Measurements from ENCODE around the gene LRMDA. TPM values are rescaled to one million over a fixed set of nuclear protein-coding genes. Genes with fewer than 3 reads are reported as not detected.

LRMDA gene
- total RNA-seq, 1 donor from 2014 or later: 18.7 TPM

DNA sequence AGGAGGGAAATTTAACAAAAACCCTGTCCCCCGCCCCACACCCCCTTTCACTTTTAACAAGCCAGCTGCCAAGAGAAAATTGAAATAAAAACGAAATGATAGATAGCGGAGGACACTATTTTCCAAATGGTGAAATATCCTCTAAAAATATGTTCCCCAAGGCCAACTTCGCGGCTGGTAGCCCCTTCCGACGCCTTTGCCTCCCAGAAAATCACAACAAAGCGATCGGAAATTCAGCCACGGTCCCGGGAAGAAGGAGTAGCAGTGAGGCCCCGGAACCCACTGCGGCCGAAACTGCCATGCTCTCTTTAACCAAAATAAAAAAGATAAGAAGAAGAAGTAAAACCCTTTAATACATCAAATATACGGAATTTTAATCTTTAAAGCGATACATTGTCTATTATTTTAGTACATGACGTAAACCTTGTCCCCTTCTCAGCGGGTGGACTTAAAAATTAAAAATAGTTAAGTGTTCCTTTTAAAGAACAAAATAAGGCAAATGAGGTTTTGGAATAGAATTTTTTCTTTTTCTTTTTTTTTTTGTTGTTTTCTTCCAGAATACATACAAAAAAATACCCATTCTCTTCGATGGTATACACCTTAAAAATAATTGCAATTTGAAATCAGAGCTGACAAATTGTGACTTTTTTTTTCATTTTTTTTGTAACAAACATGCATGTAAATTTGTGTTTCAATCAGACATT, 33.8 kb upstream of the LRMDA start:
- Histone ChIP-seq H3K4me3 (ENCODE audit: low read depth, low read length) (peak overlapping the region; percentile 91), H3K36me3 (ENCODE audit: control insufficient read depth, insufficient read depth, low read length) (peaks cover 6% of the 10 kb centered on the region), H3K27me3 (ENCODE audit: control insufficient read depth, insufficient read depth, low read length) (no peaks in the 10 kb centered on the region)
- DNase-seq (ENCODE audit: low read depth): no peak
- TF ChIP-seq, protein P1, sequence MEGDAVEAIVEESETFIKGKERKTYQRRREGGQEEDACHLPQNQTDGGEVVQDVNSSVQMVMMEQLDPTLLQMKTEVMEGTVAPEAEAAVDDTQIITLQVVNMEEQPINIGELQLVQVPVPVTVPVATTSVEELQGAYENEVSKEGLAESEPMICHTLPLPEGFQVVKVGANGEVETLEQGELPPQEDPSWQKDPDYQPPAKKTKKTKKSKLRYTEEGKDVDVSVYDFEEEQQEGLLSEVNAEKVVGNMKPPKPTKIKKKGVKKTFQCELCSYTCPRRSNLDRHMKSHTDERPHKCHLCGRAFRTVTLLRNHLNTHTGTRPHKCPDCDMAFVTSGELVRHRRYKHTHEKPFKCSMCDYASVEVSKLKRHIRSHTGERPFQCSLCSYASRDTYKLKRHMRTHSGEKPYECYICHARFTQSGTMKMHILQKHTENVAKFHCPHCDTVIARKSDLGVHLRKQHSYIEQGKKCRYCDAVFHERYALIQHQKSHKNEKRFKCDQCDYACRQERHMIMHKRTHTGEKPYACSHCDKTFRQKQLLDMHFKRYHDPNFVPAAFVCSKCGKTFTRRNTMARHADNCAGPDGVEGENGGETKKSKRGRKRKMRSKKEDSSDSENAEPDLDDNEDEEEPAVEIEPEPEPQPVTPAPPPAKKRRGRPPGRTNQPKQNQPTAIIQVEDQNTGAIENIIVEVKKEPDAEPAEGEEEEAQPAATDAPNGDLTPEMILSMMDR (IDR thresholded peaks at IDR 0.05; ENCODE audit: insufficient read depth, low read length, poor library complexity, severe bottlenecking): no peak

DNA sequence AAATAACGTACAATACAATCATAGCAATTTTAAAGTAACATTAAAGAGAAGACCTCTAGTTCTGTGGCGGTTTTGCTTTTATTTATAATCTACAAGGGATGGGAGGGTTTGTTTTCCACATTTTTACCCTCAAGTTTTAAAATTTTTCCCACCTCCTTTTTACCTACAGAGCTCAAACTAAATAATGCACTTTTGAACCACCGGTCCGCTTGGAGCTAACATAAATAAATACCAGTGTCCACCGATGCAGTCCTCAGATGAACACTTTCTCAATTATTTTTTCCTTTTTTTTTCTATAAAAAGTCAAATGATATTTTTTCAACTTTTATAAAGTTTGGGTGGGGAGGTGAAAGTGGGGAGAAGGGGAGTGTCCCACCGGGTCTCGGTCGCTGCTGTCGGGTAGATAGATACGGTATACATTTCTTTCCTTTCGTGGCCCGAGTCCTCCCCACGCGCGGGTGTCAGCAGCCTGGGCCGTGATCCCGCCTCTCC, 33.2 kb upstream of the LRMDA start:
- H3K4me3 ChIP-seq (ENCODE audit: low read depth, low read length): peak overlapping the region; percentile 91
- DNase-seq (ENCODE audit: low read depth): no peak
- TF ChIP-seq, protein P1 (IDR thresholded peaks at IDR 0.05; ENCODE audit: insufficient read depth, low read length, poor library complexity, severe bottlenecking): no peak
- H3K27me3 ChIP-seq (ENCODE audit: control insufficient read depth, insufficient read depth, low read length): no peaks in the 10 kb centered on the region
- H3K36me3 ChIP-seq (ENCODE audit: control insufficient read depth, insufficient read depth, low read length): peaks cover 6% of the 10 kb centered on the region

DNA sequence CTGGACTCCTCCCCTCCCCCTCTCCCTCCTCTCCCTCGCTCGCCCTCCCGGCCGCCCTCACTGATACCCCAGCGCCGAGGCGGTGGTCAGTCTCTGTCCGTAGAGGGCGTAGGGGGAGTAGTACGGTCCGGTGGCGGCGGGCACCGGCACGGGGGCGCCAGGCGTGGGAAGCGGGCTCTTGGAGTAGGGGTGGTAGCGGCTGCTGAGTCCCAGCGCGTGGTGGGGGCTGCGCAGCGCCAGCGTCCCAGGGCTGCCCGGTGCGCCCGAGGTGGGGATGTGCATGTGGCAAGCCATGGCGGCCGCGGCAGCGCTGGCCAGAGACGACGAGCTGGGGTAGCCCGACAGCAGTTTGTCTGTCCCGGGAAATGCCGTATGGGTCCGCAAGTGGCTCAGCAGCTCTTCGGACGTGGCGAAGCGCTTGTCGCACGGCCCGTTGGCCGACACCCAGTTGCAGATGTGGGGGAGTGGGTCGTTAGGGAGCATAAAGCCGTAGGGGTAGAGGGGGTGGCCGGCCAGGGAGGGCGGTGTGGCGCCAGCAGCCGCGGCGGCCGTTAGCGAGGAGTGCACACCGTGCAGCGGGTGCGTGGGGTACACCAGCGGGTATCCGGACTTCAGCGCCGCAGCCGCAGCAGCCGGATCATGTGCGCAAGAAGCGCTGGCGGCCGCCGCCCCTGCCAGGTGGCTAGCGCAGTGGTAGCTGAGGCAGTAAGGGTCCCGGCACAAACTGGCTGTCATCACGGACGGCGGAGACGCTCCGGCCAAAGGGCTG, 32.5 kb upstream of the LRMDA start:
- Histone ChIP-seq H3K4me3 (ENCODE audit: low read depth, low read length) (peak overlapping the region; percentile 91), H3K36me3 (ENCODE audit: control insufficient read depth, insufficient read depth, low read length) (peaks cover 6% of the 10 kb centered on the region), H3K27me3 (ENCODE audit: control insufficient read depth, insufficient read depth, low read length) (no peaks in the 10 kb centered on the region)
- TF ChIP-seq, protein P1 (IDR thresholded peaks at IDR 0.05; ENCODE audit: insufficient read depth, low read length, poor library complexity, severe bottlenecking): no peak
- DNase-seq (ENCODE audit: low read depth): no peak

DNA sequence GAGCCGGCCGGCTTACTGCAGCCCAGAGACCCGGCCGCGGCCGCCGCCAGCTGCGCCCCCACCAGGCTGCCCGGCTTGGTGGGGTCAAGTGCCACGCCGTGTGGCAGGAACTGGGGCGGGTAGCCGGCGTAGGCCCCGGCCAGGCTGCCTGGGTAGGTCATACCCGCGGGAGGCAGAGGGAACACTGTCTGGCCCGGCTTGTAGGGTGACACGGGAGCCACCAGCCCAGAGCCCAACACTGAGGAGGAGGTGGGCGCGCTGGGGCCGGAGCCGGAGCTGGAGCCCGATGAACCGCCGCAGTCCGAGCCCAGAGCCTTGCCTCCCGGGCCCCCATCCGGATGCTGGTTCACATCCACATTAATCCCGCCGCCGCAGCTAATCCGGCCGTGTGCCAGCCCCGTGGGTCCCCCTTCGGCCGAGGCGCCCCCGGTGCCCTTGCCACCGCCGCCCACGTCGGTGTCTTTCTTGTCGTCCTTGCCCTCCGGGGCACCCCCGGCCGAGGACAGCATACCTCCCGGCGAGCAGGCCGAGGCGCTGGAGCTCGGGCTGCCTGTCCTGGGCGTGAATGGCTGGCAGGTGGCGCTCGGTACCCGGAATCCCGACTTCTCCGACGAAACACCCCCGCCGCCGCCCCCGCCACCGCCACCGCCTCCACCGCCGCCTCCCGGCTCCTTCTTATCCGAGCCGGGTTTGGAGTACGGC, 31.8 kb upstream of the LRMDA start:
- H3K27me3 ChIP-seq (ENCODE audit: control insufficient read depth, insufficient read depth, low read length): no peaks in the 10 kb centered on the region
- peaks cover 6% of the 10 kb centered on the region for H3K36me3 ChIP-seq (ENCODE audit: control insufficient read depth, insufficient read depth, low read length)
- DNase-seq (ENCODE audit: low read depth): no peak
- H3K4me3 ChIP-seq (ENCODE audit: low read depth, low read length): peak overlapping the region; percentile 91
- TF ChIP-seq, protein P1 (IDR thresholded peaks at IDR 0.05; ENCODE audit: insufficient read depth, low read length, poor library complexity, severe bottlenecking): peak; percentile 35

DNA sequence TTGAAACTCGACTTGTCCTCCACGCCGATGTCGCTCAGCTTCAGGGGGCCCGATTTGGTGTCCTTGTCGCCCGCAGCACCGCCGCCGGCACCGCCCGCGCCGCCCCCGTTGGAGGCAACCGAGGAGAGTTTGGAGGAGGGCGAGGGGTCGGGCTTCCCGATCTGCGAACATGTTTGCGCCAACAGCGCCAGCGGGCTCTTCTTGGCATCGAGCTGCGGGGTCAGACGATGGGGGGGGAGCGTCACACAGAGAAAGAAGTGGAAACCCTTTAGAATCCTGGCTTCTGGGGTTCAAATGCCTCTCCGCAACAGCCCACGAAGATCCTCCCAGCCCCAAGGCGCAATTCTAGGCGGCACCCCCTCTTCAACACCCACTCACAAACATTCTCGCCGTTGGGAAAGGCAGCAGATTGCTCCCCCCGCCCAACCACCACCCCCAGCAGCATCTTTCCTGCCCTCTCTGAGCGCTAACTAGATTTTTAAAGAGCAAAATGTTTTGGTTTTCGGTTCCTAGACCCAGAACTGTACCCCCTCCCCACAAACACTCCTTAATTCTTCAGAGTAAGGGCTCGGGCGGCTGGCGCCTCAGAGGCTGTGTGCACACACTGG, 31.2 kb upstream of the LRMDA start:
- no peaks in the 10 kb centered on the region for H3K27me3 ChIP-seq (ENCODE audit: control insufficient read depth, insufficient read depth, low read length)

More for the DNA sequence above, 31.2 kb upstream of the LRMDA start:
- peaks cover 5% of the 10 kb centered on the region for H3K36me3 ChIP-seq (ENCODE audit: control insufficient read depth, insufficient read depth, low read length)
- TF ChIP-seq, protein P1 (IDR thresholded peaks at IDR 0.05; ENCODE audit: insufficient read depth, low read length, poor library complexity, severe bottlenecking): no peak
- DNase-seq (ENCODE audit: low read depth): no peak
- H3K4me3 ChIP-seq (ENCODE audit: low read depth, low read length): peak overlapping the region; percentile 91
